K562 (cell line): ENCODE results near the gene KRTAP10-6. TPM values are rescaled to one million over a fixed set of nuclear protein-coding genes. Genes with fewer than 3 reads are reported as not detected.
"Not testable (repeated sequence)": the region's sequence is repeated elsewhere in the genome, so short reads cannot be mapped to it uniquely, and the experiment has no call there.

Experiments used
- ATAC-seq: fragments of 200-7000 bp; cut with Tn5 transposase; 3 replicates; pipeline ENCODE4 v1.9.1; 2020; ENCODE audit warnings: moderate library complexity
- BruUV-seq: library from RNA; stranded (reverse); fragments of 400-500 nt; replicated peaks from 2 replicates; lab custom pipeline; 2021; lab: Mats Ljungman, UMichigan
- CTCF ChIA-PET: fragments of 300-600 bp; formaldehyde crosslinking; extraction: SDS; loops from one replicate; lab custom pipeline; 2021; ENCODE audit warnings: low intra/inter-chr PET ratio; lab: Yijun Ruan, JAX
- POLR2A ChIA-PET: fragments of 300-600, 350-650 bp; sonication (Branson Sonifier 250); formaldehyde crosslinking; extraction: SDS; loops from one replicate; lab custom pipeline; 2021; ENCODE audit warnings: antibody characterized with exemption, inconsistent platforms; lab: Yijun Ruan, JAX
- DNase-seq, 4 experiments: peaks; one replicate each; pipeline versions ENCODE4 v3.0.0 to v3.0.0-alpha.2; 2011 to 2018; ENCODE audit warnings: low spot score in 3 of 4, mixed read lengths in 3 of 4; ENCODE audit errors: extremely low read depth in 1 of 4
- FAIRE-seq: peaks from 2 replicates; lab custom pipeline; 2011; peaks lifted over from hg19 to GRCh38; lab: Jason Lieb, UNC
- H2AFZ ChIP-seq: 2 replicates; pipeline ENCODE4 v1.6.0; 2011; ENCODE audit warnings: low read depth, low read length, control low read depth, inconsistent platforms
- H3K27ac ChIP-seq: fragments of 200-600 bp; 3 replicates; pipeline ENCODE4 v1.8.0; 2011; ENCODE audit warnings: low read depth, mild to moderate bottlenecking, control low read depth, inconsistent platforms, low read length, moderate library complexity, mixed read lengths; ENCODE audit errors: extremely low read depth
- H3K27me3 ChIP-seq, 2 experiments: fragments of 300-600 bp in 1 of 2; 2 replicates in 1 of 2; 3 replicates in 1 of 2; pipeline versions ENCODE4 v1.6.0 to v1.8.0; 2011; ENCODE audit warnings: inconsistent platforms in 2 of 2, low read length in 2 of 2, mild to moderate bottlenecking in 1 of 2, mixed read lengths in 1 of 2, moderate library complexity in 1 of 2; ENCODE audit not compliant: control insufficient read depth in 2 of 2, insufficient read depth in 2 of 2
- H3K36me3 ChIP-seq: fragments of 300-600 bp; 3 replicates; pipeline ENCODE4 v1.8.0; 2011; ENCODE audit warnings: mild to moderate bottlenecking, low read length, inconsistent platforms; ENCODE audit not compliant: control insufficient read depth, insufficient read depth
- H3K4me1 ChIP-seq, 2 experiments: fragments of 200-600 bp in 1 of 2; replicated peaks in 1 of 2; 2 replicates in 1 of 2; 3 replicates in 1 of 2; pipeline versions ENCODE4 v1.5.1 to v1.8.0; 2011; ENCODE audit warnings: inconsistent platforms in 2 of 2, low read length in 2 of 2, mild to moderate bottlenecking in 1 of 2, mixed read lengths in 1 of 2, moderate library complexity in 1 of 2; ENCODE audit not compliant: control insufficient read depth in 2 of 2, insufficient read depth in 2 of 2
- H3K4me2 ChIP-seq: 2 replicates; pipeline ENCODE4 v1.6.1; 2011; ENCODE audit warnings: low read length, control low read depth, inconsistent platforms, mixed read lengths; ENCODE audit not compliant: insufficient read depth
- H3K4me3 ChIP-seq: fragments of 200-600 bp; sonication (generic), shearing (Covaris generic); 2 replicates; pipeline ENCODE4 v1.5.1; 2016; ENCODE audit warnings: control low read depth, inconsistent platforms
- H3K79me2 ChIP-seq: fragments of 200-600 bp; 3 replicates; pipeline ENCODE4 v1.8.0; 2011; ENCODE audit warnings: low read length, inconsistent platforms; ENCODE audit not compliant: control insufficient read depth, insufficient read depth
- H3K9ac ChIP-seq, 2 experiments: 2 replicates each; pipeline versions ENCODE4 v1.6.0 to v1.6.1; 2011; ENCODE audit warnings: low read depth in 2 of 2, low read length in 2 of 2, control low read depth in 1 of 2, inconsistent platforms in 1 of 2, mild to moderate bottlenecking in 1 of 2, mixed read lengths in 1 of 2; ENCODE audit not compliant: insufficient read depth in 1 of 2
- H3K9me1 ChIP-seq: one replicate; pipeline ENCODE4 v1.6.0; 2011; ENCODE audit warnings: inconsistent platforms, mild to moderate bottlenecking, low read length, moderate library complexity; ENCODE audit not compliant: control insufficient read depth, insufficient read depth
- H3K9me3 ChIP-seq: replicated peaks from 2 replicates; pipeline ENCODE4 v1.5.1; 2011; ENCODE audit warnings: low read depth, low read length, inconsistent platforms; ENCODE audit not compliant: control insufficient read depth, insufficient read depth
- H4K20me1 ChIP-seq: replicated peaks from 2 replicates; pipeline ENCODE4 v1.6.1; 2011; ENCODE audit warnings: low read length, inconsistent platforms, mixed read lengths; ENCODE audit not compliant: control insufficient read depth, insufficient read depth
- GATAD2B ChIP-seq: fragments of 450-650 bp; IDR thresholded peaks from 2 replicates; pipeline ENCODE4 v1.6.1; 2017; ENCODE audit warnings: mild to moderate bottlenecking, borderline replicate concordance
- JUND ChIP-seq, 2 experiments: IDR thresholded peaks; 2 replicates in 1 of 2; 3 replicates in 1 of 2; pipeline ENCODE4 v1.6.1; 2011; ENCODE audit warnings: borderline replicate concordance in 2 of 2, low read depth in 2 of 2, low read length in 2 of 2, improper control_type of control experiment in 1 of 2, missing biosample characterization in 1 of 2, missing genetic modification characterization in 1 of 2, missing genetic modification reagents in 1 of 2
- PRMT5 ChIP-seq: sonication (generic); formaldehyde crosslinking; IDR thresholded peaks from 2 replicates; pipeline ENCODE4 v1.5.0; 2020; ENCODE audit warnings: missing genetic modification reagents
- RNF2 ChIP-seq: sonication (generic); IDR thresholded peaks from 2 replicates; pipeline ENCODE4 v1.6.1; 2016
- SOX6 ChIP-seq: fragments of 450-650 bp; IDR thresholded peaks from 2 replicates; pipeline ENCODE4 v1.6.1; 2014; ENCODE audit warnings: mild to moderate bottlenecking
- THRAP3 ChIP-seq: fragments of 450-650 bp; IDR thresholded peaks from 2 replicates; pipeline ENCODE4 v1.6.1; 2016; ENCODE audit warnings: mild to moderate bottlenecking, inconsistent platforms, borderline replicate concordance
- TRIM24 ChIP-seq, 2 experiments: fragments of 450-650 bp; IDR thresholded peaks; 2 replicates each; pipeline ENCODE4 v1.6.1; 2016
- ZFP1 ChIP-seq: fragments of 450-650 bp; formaldehyde crosslinking; IDR thresholded peaks from 2 replicates; pipeline ENCODE4 v1.4.0; 2020; ENCODE audit warnings: mild to moderate bottlenecking, mixed read lengths
- ZNF445 ChIP-seq: fragments of 250-450 bp; sonication (Bioruptor Pico); IDR thresholded peaks from 2 replicates; pipeline ENCODE4 v1.4.0; 2020; ENCODE audit warnings: low read depth, mild to moderate bottlenecking, moderate library complexity
- WGBS: fragments of 100-300 bp; shearing (Covaris generic); methylation state at CpG from one replicate; pipeline ENCODE4 v1.1.6; 2016; ENCODE audit warnings: low coverage, mixed read lengths; ENCODE audit not compliant: insufficient coverage; ENCODE audit errors: missing lambda C conversion rate; 5-methylcytosine and 5-hydroxymethylcytosine counted together
- in situ Hi-C: fragments of 300-500 bp; cut with MboI; formaldehyde crosslinking; loops from 4 replicates; pipeline ENCODE4 v1.15.0; 2018; ENCODE audit warnings: inconsistent platforms, mixed read lengths
- intact Hi-C: fragments of 100-400 bp; cut with micrococcal nuclease; formaldehyde crosslinking; loops from 2 replicates; pipeline ENCODE4 v1.14.2; 2022
- polyA plus RNA-seq, 8 experiments: library from polyadenylated mRNA; depleted of rRNA in 4 of 8; stranded (reverse) in 5 of 8; unstranded in 3 of 8; fragments of >200 nt; fragmentation: Nextera tagmentation in 2 of 8; fragmentation: Illumina TruSeq in 1 of 8; extraction: Ambion mirVana in 2 of 8; extraction: Trizol in 1 of 8; gene quantifications; 2 replicates each; pipeline versions ENCODE4 v1.2.1 to v1.2.3, GENCODE V29; 2011 to 2014; ENCODE audit warnings: inconsistent platforms in 1 of 8, missing spikeins in 1 of 8
- total RNA-seq, 7 experiments: library from RNA; depleted of rRNA in 6 of 7; stranded (reverse); fragments of >200 nt in 6 of 7; fragmentation: Illumina TruSeq in 2 of 7; extraction: Trizol in 2 of 7; gene quantifications; 2 replicates each; pipeline versions ENCODE4 v1.2.1 to v1.2.3, GENCODE V29; 2011 to 2021; ENCODE audit warnings: low replicate concordance in 1 of 7
- TF ChIP-seq, protein P1 (sequence below), 2 experiments: fragments of 450-650 bp; IDR thresholded peaks; 2 replicates each; pipeline ENCODE4 v1.6.1; 2016

The KRTAP10-6 gene
- total and polyA plus RNA-seq, 9 of the 15 experiments (the other 6 are each of a cell fraction or from before 2014, with no cell fraction given) = not detected

DNA sequence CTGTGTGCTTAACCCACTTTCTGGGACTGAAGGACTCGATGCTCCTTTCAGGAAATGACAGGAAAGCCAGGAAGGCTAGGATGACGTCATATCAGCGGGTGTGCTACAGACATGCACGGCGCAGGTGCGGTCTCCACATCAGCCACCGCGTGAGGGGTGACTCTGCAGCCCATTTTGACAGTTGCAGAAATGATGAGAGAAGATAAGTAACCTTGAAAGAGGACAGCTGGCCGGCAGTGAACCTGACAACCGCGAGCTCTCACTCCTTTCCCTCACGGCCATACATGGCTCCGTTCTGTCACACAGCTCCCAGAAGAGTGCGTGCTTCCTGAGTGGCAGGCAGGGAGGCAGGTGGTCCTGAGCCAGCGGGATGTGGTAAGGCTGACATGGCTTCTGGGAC, 10.2 kb downstream of the KRTAP10-6 start (continued):
- TF ChIP-seq RNF2 = no peak
- TF ChIP-seq, protein P1, sequence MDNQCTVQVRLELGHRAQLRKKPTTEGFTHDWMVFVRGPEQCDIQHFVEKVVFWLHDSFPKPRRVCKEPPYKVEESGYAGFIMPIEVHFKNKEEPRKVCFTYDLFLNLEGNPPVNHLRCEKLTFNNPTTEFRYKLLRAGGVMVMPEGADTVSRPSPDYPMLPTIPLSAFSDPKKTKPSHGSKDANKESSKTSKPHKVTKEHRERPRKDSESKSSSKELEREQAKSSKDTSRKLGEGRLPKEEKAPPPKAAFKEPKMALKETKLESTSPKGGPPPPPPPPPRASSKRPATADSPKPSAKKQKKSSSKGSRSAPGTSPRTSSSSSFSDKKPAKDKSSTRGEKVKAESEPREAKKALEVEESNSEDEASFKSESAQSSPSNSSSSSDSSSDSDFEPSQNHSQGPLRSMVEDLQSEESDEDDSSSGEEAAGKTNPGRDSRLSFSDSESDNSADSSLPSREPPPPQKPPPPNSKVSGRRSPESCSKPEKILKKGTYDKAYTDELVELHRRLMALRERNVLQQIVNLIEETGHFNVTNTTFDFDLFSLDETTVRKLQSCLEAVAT (IDR thresholded peaks at IDR 0.05) = no peak
- TF ChIP-seq TRIM24 (IDR thresholded peaks at IDR 0.05) = peak in 1 of 2 experiments; percentile 75; a peak in 2 of 4 replicates
- no peak for TF ChIP-seq GATAD2B
- TF ChIP-seq THRAP3 = no peak
- peak; percentile 95 for TF ChIP-seq JUND (IDR thresholded peaks at IDR 0.05; ENCODE audit: borderline replicate concordance, low read depth, low read length)
- peak; percentile 98 for TF ChIP-seq JUND (tag; IDR thresholded peaks at IDR 0.05; ENCODE audit: borderline replicate concordance, low read depth, low read length)
- TF ChIP-seq SOX6 = peak; percentile 43; the same call in 1 of the 2 replicates
- TF ChIP-seq PRMT5 (CRISPR knock-in tag) = no peak
- TF ChIP-seq, all 486 proteins: peak for 53

DNA sequence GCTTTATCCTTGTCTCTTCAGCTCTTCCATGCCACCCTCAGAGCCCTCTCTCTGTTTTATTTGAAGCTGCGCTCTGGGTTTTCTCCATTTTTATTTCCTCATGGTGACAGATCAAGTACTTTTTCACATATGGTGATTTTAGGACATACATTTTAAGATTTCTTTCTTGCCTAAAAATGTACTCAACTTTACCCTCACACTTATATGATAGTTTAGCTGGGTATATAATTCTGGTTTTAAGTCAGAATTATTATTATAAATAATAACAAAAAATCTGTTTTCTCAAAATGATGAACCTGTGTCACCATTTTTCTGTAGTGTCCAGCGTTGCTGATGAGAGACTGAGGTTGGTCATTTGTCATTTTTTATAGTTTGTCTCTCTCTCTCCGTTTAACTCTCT, 11.1 kb downstream of the KRTAP10-6 start:
- no peaks in the 10 kb centered on the region for H4K20me1 ChIP-seq
- H3K27me3 ChIP-seq = peaks cover 0 to 8% of the 10 kb centered on the region in 2 experiments; a peak in 1 of 5 replicates
- intact Hi-C loops = no loop called here
- H3K4me1 ChIP-seq = no peaks in the 10 kb centered on the region; a peak in 2 of 5 replicates
- FAIRE-seq (no peak), ATAC-seq (no peak), DNase-seq (no peak)
- no peaks in the 10 kb centered on the region for H3K9me1 ChIP-seq
- H3K36me3 ChIP-seq = no peaks in the 10 kb centered on the region
- H3K9ac ChIP-seq = no peak overlapping the region
- H3K4me2 ChIP-seq = no peak overlapping the region
- no TSS peak for BruUV-seq
- 0% methylated on average over 3 of the region's 3 CpGs for WGBS
- no peak overlapping the region for H2AFZ ChIP-seq
- H3K79me2 ChIP-seq = no peaks in the 10 kb centered on the region
- TF ChIP-seq ZNF445 (CRISPR knock-in tag) (no peak), ZFP1 (CRISPR knock-in tag) (peak; percentile 96)
- TF ChIP-seq, all 486 proteins: peak for 1
- in situ Hi-C loops = no loop called here
- Histone ChIP-seq H3K9me3 (peaks cover 3% of the 10 kb centered on the region), H3K27ac (no peak overlapping the region), H3K4me3 (no peak overlapping the region)
- POLR2A ChIA-PET = interaction anchor here (1.4 kb wide), 1 partner anchor 20 kb away, joined by 3 read pairs; no protein-coding TSS in a partner anchor
- CTCF ChIA-PET = no interaction called here

DNA sequence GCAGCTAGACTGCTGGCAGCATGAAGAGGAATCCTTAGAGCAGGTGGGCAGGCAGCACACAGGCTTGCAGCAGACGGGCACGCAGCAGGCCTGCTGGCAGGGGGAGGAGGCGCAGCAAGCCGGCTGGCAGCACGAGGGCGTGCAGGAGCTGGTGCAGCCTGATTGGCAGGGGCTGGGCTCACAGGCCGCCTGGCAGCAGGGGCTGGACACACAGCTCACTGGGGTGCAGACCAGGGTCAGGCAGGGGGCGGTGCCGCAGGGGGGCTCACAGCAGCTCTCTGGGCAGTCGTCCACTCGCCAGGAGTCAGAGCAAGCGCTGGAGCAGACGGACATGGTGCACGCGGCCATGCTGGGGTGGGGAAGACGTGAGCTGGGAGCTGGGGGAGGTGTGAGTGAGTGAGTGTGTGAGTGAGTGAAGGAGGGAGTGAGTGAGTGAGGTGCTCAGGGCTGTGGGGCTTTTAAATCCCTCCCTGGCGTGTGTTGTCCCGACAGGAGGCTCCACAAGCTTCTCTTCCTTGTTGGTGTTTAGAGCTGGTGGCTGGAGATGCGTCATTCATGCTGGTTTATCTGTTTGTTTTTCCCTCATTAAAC, 12.0 kb downstream of the KRTAP10-6 start, which contains the start of gene KRTAP10-5:
Gene KRTAP10-5, minus strand, starts transcription at position 374 of the 591 bp plus-strand sequence. Its CDS starts 26 bp downstream, at position 348.
- H2AFZ ChIP-seq, H3K4me2 ChIP-seq: not testable (repeated sequence)

More for the DNA sequence above, 12.0 kb downstream of the KRTAP10-6 start, which contains the start of gene KRTAP10-5:
- H3K27ac ChIP-seq, FAIRE-seq, H3K4me3 ChIP-seq, CTCF ChIA-PET, intact Hi-C loops, H3K36me3 ChIP-seq, H3K79me2 ChIP-seq, H3K4me1 ChIP-seq, H3K9me3 ChIP-seq, ATAC-seq, H4K20me1 ChIP-seq, H3K9me1 ChIP-seq, in situ Hi-C loops, H3K9ac ChIP-seq, DNase-seq, BruUV-seq: not testable (repeated sequence)
- WGBS = 3% methylated on average over 15 of the region's 19 CpGs
- H3K27me3 ChIP-seq = peaks cover 0 to 16% of the 10 kb centered on the region in 2 experiments; a peak in 3 of 5 replicates
- POLR2A ChIA-PET = interaction anchor here (0.7 to 1.4 kb wide), 2 partner anchors 19 to 182 kb away, joined by 3 read pairs; no protein-coding TSS in a partner anchor
